GM12872 (cell line): Measurements from ENCODE around the gene MYOF.

Experiments used
- CTCF ChIP-seq: IDR thresholded peaks from 3 replicates; pipeline ENCODE4 v1.5.1; 2011; ENCODE audit warnings: low read depth, mild to moderate bottlenecking, low read length, moderate library complexity; ENCODE audit not compliant: insufficient read depth

Gene MYOF

GRCh38 chr10:93305122-93305521 is 177.0 kb downstream of the MYOF start:
- TF ChIP-seq CTCF = no peak

DNA sequence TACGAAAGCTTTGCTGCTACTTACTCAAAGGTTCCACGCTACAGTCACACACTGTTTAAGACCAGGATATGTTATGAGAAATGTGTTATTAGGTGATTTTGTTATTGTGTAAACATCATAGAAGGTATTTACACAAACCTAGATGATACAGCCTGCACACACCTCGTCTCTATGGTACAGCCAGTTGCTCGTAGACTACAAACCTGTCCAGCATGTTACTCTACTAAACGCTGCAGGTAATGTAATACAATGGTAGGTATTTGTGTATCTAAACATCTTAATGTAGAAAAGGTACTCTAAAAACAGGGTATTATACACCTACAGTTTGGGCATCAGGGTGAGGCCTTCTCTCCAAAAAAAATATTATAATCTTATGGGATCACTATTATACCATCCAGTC is 181.2 kb downstream of the MYOF start:
- no peak for TF ChIP-seq CTCF

- TF ChIP-seq CTCF = no peak
Measured at GRCh38 chr10:93300288-93300917, 181.7 kb downstream of the MYOF start.

DNA sequence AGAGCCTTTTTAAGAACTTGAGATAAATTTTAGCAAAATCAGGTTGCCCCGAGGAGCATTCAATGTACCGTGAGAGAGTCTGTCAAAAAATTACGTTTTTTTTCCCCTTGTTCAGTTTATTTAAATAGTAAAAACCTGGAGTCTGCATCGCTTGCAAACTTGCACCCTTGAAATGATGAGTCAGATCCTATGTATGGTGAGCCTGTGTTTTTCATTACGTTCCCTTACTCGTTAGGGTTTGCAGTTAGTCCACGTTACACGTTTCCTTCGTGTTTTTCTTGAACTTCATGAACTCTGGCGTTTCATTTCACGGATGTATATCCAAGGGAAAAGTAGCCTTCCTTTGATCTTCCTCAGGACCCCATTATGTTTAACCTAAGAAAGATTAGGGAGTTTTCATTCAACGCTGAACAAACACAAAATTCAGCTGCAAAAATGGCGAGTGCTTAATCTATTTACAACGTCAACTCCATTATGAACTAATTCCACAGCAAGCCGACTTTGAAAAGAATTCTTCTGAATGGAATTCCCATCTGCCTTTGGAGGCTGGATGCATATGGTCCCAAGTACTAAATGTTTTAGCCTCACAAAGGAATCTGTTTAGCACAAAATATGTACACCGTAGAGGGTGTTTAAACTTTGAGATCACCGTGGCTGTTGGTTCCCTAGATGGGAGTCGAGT is 182.4 kb downstream of the MYOF start:
- no peak for TF ChIP-seq CTCF

GRCh38 chr10:93299195-93299594 is 182.9 kb downstream of the MYOF start:
- no peak for TF ChIP-seq CTCF

DNA sequence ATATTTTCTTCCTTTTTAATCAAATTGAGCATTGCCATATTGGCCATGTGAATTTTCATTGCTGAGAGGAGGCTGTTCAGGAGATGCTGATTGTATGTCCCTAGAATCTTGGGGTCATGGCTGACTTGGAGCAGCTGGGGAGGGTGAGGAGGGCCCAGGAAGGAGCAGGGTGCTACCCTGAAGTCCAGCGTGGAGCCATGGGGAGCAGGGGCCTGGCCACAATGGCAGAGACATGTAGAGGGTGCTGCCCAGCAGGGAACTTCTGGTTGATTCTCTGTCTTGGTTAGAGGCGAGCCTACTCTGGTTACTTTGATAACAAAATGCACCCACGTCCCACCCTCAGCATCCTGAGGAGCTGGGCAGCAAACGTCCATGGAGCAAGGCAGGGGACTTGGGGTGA is 186.0 kb downstream of the MYOF start:
- TF ChIP-seq CTCF = no peak

DNA sequence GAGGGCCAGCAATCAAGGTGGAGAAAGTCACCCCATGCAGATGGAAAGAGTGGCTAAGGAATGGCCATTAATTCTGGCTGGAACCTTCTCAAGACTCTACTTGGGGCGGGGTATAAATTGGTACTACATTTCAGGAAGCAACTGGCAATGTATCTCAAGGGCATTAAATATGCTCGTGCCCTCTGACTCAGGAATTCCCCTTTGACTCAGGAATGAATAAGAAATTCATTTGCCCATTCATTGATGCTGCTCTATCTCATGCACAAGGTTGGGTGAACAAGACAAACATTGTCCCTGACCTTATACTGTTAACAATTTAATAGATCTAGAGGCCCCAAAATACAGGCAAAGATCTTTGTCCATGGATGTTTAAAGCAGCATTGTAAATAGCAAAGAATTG is 188.1 kb downstream of the MYOF start:
- no peak for TF ChIP-seq CTCF
